Stomach (tissue), 4 donors: ENCODE measurements around the gene DPY19L2.
"Not testable (repeated sequence)": the region's sequence is repeated elsewhere in the genome, so short reads cannot be mapped to it uniquely, and the experiment has no call there.

Source experiments
- CTCF ChIP-seq, 7 experiments: fragments of 450-650 bp in 4 of 7; fragments of 200-600 bp in 3 of 7; sonication (generic) in 3 of 7; IDR thresholded peaks; one replicate each; pipeline ENCODE4 v1.5.1; 2016 to 2019; ENCODE audit warnings: antibody characterized with exemption in 7 of 7, control low read depth in 2 of 7, mild to moderate bottlenecking in 1 of 7
- POLR2AphosphoS5 ChIP-seq, 3 donors: sonication (generic); formaldehyde crosslinking; IDR thresholded peaks; one replicate each; pipeline ENCODE4 v1.6.1; 2016; ENCODE audit warnings: antibody characterized with exemption in 3 of 3

GRCh38 chr12:63711339-63711738, 43.0 kb upstream of the DPY19L2 start:
- not testable (repeated sequence) for TF ChIP-seq CTCF, POLR2AphosphoS5 (IDR thresholded peaks at IDR 0.05)
